OCI-LY7 (cell line): ENCODE results near the gene RAD23B. TPM values are rescaled to one million over a fixed set of nuclear protein-coding genes. Genes with fewer than 3 reads are reported as not detected.

ENCODE experiments used
- BruUV-seq: library from RNA; stranded (reverse); fragments of 400-500 nt; replicated peaks from 2 replicates; lab custom pipeline; 2021; lab: Mats Ljungman, UMichigan
- CTCF ChIA-PET: fragments of 300-600 bp; sonication (Branson Sonifier 250); formaldehyde crosslinking; loops from one replicate; lab custom pipeline; 2022; ENCODE audit warnings: antibody characterized with exemption; ENCODE audit not compliant: unreplicated experiment; lab: Charles Lee
- POLR2A ChIA-PET: fragments of 300-600 bp; sonication (Branson Sonifier 250); formaldehyde crosslinking; loops from one replicate; lab custom pipeline; 2022; ENCODE audit warnings: antibody characterized with exemption; lab: Charles Lee
- DNase-seq: peaks from one replicate; pipeline ENCODE4 v3.0.0-alpha.2; 2015; ENCODE audit warnings: low spot score
- H2AFZ ChIP-seq: fragments of 200-600 bp; sonication (generic), shearing (Covaris generic); 2 replicates; pipeline ENCODE4 v1.6.1; 2014; ENCODE audit warnings: mild to moderate bottlenecking, antibody characterized with exemption, low read length, moderate library complexity
- H3K27ac ChIP-seq: fragments of 200-600 bp; sonication (generic); 2 replicates; pipeline ENCODE4 v1.5.1; 2014; ENCODE audit warnings: mixed run types, low read depth, mild to moderate bottlenecking, moderate library complexity, low read length, inconsistent platforms; ENCODE audit not compliant: poor library complexity, severe bottlenecking
- H3K36me3 ChIP-seq: fragments of 200-600 bp; sonication (generic); 2 replicates; pipeline ENCODE4 v1.6.1; 2014; ENCODE audit warnings: mild to moderate bottlenecking, antibody characterized with exemption, low read length, moderate library complexity, mixed read lengths; ENCODE audit not compliant: insufficient read depth
- H3K4me1 ChIP-seq: fragments of 200-600 bp; sonication (generic); 2 replicates; pipeline ENCODE4 v1.5.1; 2014; ENCODE audit warnings: mild to moderate bottlenecking, low read length; ENCODE audit not compliant: insufficient read depth, poor library complexity, severe bottlenecking
- H3K4me2 ChIP-seq: fragments of 200-600 bp; sonication (generic); 2 replicates; pipeline ENCODE4 v1.6.1; 2014; ENCODE audit warnings: mild to moderate bottlenecking, low read length
- H3K4me3 ChIP-seq: fragments of 200-600 bp; sonication (generic); 2 replicates; pipeline ENCODE4 v1.5.1; 2014; ENCODE audit warnings: mild to moderate bottlenecking, low read depth, low read length; ENCODE audit not compliant: poor library complexity, severe bottlenecking
- H3K79me2 ChIP-seq: fragments of 200-600 bp; sonication (generic); 2 replicates; pipeline ENCODE4 v1.6.1; 2016; ENCODE audit warnings: low read depth, mild to moderate bottlenecking, low read length, moderate library complexity, mixed read lengths; ENCODE audit not compliant: insufficient read depth
- H3K9me2 ChIP-seq: fragments of 200-600 bp; sonication (generic); 2 replicates; pipeline ENCODE4 v1.6.1; 2016; ENCODE audit warnings: mild to moderate bottlenecking, low read length, mixed read lengths; ENCODE audit not compliant: insufficient read depth
- H3K9me3 ChIP-seq: fragments of 200-600 bp; sonication (generic); 2 replicates; pipeline ENCODE4 v1.6.1; 2014; ENCODE audit warnings: mild to moderate bottlenecking, mixed run types, low read length, mixed read lengths
- H4K20me1 ChIP-seq: fragments of 200-600 bp; sonication (generic); 2 replicates; pipeline ENCODE4 v1.6.1; 2014; ENCODE audit warnings: mild to moderate bottlenecking, antibody characterized with exemption, low read length, moderate library complexity, mixed read lengths; ENCODE audit not compliant: insufficient read depth
- EZH2phosphoT487 ChIP-seq: fragments of 200-600 bp; sonication (generic); IDR thresholded peaks from 2 replicates; pipeline ENCODE4 v1.6.1; 2018; ENCODE audit warnings: low read depth, borderline replicate concordance, mild to moderate bottlenecking, mixed run types, antibody characterized with exemption, low read length, moderate library complexity, mixed read lengths
- intact Hi-C: fragments of 100-400 bp; cut with micrococcal nuclease; formaldehyde crosslinking; loops from one replicate; pipeline ENCODE4 v1.10.0; 2022; ENCODE audit not compliant: unreplicated experiment
- total RNA-seq, 2 experiments: library from RNA; depleted of rRNA in 1 of 2; stranded (reverse); fragments of >200 nt in 1 of 2; shearing (Covaris generic) in 1 of 2; gene quantifications; 2 replicates each; pipeline ENCODE4 v1.2.3, GENCODE V29; 2014 to 2022
- TF ChIP-seq, protein P1 (sequence below): fragments of 200-600 bp; sonication (generic); conservative IDR thresholded peaks from 2 replicates; pipeline ENCODE4 v1.5.1; 2014; ENCODE audit warnings: mild to moderate bottlenecking, antibody characterized with exemption, low read length, moderate library complexity, mixed read lengths

RAD23B gene
- total RNA-seq, 2 experiments from 2014 or later = 67.3 to 120 TPM

DNA sequence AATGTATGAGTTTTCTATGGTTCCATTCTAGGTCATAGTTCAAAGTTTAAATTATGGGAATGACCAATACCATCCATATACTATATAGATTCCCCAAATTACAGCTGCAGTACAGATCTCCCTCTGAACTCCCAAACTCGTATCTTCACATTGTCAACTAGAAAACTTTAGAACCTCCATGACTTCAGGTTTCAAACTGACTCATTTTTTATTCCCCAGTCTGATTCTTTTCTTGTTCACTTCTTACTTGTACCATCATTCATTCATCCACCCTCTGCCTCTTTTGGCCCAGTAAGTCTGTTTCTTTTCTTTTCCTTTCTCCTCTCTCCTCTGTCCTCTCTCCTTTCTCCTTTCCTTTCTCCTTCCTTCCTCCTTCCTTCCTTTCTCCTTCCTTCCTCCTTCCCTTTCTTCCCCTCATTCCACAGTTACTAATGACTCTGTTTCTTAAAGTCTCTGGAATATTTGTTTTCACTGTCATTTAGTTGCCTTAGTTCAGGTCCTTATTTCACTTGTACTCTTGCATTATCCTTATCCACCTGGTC is 30.5 kb downstream of the RAD23B start:
- CTCF ChIA-PET = no interaction called here
- Histone ChIP-seq H4K20me1 (peaks cover 26% of the 10 kb centered on the region), H3K4me3 (no peak overlapping the region), H3K27ac (no peak overlapping the region), H2AFZ (no peak overlapping the region), H3K36me3 (peaks cover 99% of the 10 kb centered on the region), H3K4me2 (no peak overlapping the region), H3K9me3 (no peaks in the 10 kb centered on the region; the same call in 1 of the 2 replicates), H3K9me2 (no peaks in the 10 kb centered on the region), H3K79me2 (peaks cover 88% of the 10 kb centered on the region), H3K4me1 (peaks cover 29% of the 10 kb centered on the region)
- BruUV-seq = no TSS peak
- no peak for DNase-seq
- intact Hi-C loops = no loop called here
- TF ChIP-seq, protein P1, sequence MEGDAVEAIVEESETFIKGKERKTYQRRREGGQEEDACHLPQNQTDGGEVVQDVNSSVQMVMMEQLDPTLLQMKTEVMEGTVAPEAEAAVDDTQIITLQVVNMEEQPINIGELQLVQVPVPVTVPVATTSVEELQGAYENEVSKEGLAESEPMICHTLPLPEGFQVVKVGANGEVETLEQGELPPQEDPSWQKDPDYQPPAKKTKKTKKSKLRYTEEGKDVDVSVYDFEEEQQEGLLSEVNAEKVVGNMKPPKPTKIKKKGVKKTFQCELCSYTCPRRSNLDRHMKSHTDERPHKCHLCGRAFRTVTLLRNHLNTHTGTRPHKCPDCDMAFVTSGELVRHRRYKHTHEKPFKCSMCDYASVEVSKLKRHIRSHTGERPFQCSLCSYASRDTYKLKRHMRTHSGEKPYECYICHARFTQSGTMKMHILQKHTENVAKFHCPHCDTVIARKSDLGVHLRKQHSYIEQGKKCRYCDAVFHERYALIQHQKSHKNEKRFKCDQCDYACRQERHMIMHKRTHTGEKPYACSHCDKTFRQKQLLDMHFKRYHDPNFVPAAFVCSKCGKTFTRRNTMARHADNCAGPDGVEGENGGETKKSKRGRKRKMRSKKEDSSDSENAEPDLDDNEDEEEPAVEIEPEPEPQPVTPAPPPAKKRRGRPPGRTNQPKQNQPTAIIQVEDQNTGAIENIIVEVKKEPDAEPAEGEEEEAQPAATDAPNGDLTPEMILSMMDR = no peak
- TF ChIP-seq EZH2phosphoT487 = no peak
- POLR2A ChIA-PET = no interaction called here

DNA sequence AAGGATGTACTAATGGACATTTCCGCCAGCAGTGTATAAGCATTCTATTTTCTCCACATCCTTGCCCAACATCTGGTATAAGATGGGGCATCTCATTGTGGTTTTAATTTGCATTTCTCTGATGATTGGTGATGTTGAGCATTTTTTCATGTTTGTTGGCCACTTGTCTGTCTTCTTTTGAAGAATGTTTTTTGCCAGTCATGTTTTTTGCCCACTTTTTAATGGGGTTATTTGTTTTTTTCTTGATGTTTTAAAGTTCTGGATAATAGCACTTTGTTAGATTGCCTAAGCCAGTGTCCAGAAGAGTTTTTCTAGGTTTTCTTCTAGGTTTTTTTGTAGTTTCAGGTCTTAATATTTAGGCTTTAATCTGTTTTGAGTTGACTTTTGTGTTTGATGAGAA is 31.7 kb downstream of the RAD23B start:
- peaks cover 29% of the 10 kb centered on the region for H3K4me1 ChIP-seq
- H4K20me1 ChIP-seq = peaks cover 30% of the 10 kb centered on the region
- H3K9me3 ChIP-seq = no peaks in the 10 kb centered on the region; the same call in 1 of the 2 replicates
- intact Hi-C loops = no loop called here
- H3K4me2 ChIP-seq = no peak overlapping the region; the same call in 1 of the 2 replicates
- peaks cover 100% of the 10 kb centered on the region for H3K36me3 ChIP-seq
- H3K4me3 ChIP-seq = no peak overlapping the region
- peaks cover 92% of the 10 kb centered on the region; the same call in 1 of the 2 replicates for H3K79me2 ChIP-seq
- no peak overlapping the region for H2AFZ ChIP-seq
- TF ChIP-seq, protein P1 = no peak
- TF ChIP-seq EZH2phosphoT487 = no peak
- ChIA-PET POLR2A (no interaction called here), CTCF (no interaction called here)
- no TSS peak for BruUV-seq
- no peak for DNase-seq
- no peaks in the 10 kb centered on the region for H3K9me2 ChIP-seq
- H3K27ac ChIP-seq = no peak overlapping the region
